Forelimb muscle (tissue), 1 donor: Measurements from ENCODE around the gene GCNA. TPM values are rescaled to one million over a fixed set of nuclear protein-coding genes. Genes with fewer than 3 reads are reported as not detected.
A peak's percentile ranks its signal among the peaks of the same experiment; 100 is the strongest.
"Not testable (repeated sequence)": the region's sequence is repeated elsewhere in the genome, so short reads cannot be mapped to it uniquely, and the experiment has no call there.

Experiments used
- DNase-seq: peaks from one replicate; pipeline ENCODE4 v3.0.0-alpha.2; 2013; ENCODE audit warnings: low read depth
- polyA plus RNA-seq: library from polyadenylated mRNA; unstranded; fragments of 120-200 nt; gene quantifications from one replicate; pipeline ENCODE4 v1.2.1, GENCODE V29; 2013; ENCODE audit not compliant: insufficient read length

The GCNA gene
- polyA plus RNA-seq, 1 donor, result 2.8 TPM

DNA sequence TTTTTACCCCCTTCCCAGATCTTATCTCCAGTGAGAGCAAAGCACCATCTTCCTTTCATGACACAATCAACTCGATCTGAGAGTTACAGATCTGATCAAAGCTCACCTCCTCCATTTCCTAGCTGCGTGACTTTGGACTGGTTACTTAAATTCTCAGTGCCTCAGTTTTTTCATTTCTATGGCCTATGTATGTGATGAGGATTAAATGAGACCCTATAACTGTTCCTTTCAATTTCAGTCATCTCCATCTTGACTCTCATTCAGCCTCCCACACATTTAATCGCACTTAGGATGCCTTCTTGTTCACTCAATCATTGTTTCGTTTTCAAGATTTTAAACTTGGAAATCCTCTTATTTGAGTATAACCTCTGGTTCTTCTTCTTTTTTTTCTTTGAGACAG is 60.2 kb downstream of the GCNA start:
- no peak for DNase-seq

DNA sequence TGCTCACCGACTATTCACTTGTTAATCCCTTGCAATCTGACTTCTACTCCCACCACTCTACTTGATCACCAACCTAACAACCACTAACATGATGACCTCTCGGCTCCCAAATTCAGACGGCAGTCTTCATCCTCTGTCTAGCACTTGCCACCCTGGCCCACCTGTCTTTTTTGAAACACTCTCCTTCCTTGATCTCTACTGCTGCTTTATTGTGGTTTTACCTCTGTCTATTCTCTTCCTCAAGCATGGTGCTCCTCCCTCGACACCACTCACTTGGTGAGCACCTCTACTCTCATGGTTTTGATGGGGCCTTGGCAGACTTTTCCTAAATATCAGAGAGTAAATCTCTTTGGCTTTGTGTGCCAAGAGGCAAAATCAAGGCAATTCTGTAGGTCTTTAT is 61.8 kb downstream of the GCNA start:
- DNase-seq, result no peak

DNA sequence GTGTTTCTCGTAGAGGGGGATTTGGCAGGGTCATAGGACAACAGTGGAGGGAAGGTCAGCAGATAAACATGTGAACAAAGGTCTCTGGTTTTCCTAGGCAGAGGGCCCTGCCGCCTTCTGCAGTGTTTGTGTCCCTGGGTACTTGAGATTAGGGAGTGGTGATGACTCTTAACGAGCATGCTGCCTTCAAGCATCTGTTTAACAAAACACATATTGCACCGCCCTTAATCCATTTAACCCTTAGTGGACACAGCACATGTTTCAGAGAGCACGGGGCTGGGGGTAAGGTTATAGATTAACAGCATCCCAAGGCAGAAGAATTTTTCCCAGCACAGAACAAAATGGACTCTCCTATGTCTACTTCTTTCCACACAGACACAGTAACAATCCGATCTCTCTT is 66.2 kb downstream of the GCNA start:
- not testable (repeated sequence) for DNase-seq

DNA sequence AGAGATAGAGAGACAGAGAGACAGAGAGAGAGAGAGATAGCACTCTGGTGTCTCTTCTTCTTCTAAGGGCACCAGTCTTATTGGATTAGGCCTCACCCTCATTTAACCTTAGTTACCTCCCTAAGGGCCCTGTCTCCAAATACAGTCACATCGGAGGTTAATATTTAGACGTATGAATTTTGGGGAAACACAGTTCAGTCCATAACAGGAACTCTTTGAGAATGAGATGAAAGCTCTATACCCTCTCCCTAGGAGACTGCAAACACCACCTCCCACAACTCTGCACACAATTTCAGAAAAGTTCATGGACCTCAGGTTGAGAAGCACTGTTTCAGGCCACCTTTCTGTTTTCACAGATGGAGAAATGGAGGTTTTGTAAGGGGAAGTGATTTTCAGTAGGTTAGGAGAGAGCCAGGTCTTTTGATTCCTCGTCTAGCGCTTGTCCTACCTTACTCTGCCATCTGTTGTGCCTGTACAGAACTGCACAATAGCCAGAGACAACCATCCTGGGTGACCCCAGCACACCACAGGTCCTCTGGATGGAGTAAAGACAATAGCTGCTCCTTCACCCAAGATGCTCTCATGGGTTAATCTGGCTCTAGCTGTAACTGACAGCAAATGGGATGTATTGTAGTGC is 72.2 kb downstream of the GCNA start:
- no peak for DNase-seq

DNA sequence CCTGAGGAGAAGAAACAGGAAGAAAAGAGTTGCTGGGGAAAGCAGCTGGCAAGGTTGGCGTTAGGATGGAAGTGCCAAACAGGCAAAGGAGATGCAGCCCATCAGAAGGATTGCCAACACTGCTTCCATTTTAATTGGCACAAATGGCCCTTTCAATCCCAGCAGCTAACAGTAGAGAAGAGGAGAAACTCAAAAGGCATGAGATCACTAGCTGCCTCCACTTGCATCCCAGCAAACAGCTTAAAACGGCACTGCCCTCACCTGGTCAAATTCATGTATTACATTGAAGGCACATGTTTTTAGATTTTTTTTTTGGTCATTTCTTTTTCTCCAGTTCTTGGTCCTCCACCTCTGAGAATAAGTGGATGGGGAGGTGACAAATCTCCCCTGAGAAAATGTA is 74.2 kb downstream of the GCNA start:
- peak; percentile 32 for DNase-seq

DNA sequence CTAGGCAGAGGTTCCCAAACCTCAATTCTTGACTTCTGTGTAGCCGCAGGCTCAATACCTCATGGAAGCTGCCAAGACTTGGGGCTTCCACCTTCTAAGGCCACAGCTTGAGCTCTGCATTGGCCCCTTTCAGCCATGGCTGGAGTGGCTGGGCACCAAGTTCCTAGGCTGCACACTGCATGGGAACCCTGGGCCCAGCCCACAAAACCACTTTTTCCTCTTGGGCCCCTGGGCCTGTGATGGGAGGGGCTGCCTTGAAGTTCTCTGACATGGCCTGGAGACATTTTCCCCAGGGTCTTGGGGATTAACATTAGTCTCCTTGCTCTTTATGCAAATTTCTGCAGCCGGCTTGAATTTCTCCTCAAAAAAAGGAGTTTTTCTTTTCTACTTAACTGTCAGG is 75.1 kb downstream of the GCNA start:
- DNase-seq, result no peak

DNA sequence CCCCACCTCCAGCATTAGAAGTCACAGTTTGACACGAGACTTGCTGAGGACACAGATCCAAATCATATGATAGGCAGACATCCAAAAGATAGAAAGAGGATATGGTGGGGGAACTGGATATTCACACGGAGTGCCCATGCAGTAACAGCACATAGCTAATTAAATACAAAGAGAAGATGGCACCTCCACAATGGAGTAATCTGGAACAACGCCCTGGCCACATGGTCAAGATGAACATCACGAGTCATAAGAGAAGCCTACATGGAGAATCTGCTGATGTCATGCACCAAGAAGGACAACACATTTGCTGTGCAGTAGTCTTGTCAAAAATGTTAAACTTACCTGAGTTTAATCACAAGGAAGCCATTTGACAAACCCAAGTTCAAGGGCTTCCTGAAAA is 79.0 kb downstream of the GCNA start:
- DNase-seq, result no peak

DNA sequence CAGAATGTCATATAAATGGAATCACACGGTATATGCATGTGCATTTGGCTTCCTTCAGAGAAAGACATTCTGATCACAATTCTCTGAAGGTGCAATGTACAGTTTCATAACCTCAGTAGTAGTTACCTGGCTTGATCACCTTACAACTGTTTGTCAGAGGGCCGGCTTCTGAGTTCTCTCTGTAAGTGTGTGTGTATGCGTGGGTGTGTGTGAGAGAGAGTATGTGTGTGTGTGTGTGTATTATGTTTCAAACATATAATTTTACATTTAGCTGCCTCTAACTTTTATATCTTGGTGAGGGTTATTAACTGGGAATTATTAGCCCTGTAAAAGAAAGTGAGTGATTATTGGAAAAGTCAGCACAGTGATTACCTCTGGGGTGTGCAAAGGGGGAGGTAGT is 81.1 kb downstream of the GCNA start:
- no peak for DNase-seq

DNA sequence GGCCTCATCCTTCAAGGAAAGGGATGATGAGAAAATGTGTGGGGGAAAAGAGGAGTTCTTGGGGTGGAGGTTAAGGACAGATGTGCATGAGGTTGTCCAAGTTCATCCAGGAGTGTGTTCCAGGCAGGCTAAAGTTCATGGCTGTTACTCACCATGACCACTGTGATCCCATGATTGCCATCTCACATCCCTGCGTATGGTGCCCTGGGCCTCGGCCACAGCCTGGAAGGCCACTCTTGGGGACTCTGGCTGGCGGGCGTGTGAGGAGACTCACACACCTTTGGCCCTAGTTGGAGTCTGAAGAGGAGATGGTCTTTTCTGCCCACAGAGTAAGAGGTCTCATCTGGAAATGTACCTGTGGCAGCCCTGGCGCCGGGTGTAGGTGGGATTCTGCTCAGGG is 81.7 kb downstream of the GCNA start:
- no peak for DNase-seq

DNA sequence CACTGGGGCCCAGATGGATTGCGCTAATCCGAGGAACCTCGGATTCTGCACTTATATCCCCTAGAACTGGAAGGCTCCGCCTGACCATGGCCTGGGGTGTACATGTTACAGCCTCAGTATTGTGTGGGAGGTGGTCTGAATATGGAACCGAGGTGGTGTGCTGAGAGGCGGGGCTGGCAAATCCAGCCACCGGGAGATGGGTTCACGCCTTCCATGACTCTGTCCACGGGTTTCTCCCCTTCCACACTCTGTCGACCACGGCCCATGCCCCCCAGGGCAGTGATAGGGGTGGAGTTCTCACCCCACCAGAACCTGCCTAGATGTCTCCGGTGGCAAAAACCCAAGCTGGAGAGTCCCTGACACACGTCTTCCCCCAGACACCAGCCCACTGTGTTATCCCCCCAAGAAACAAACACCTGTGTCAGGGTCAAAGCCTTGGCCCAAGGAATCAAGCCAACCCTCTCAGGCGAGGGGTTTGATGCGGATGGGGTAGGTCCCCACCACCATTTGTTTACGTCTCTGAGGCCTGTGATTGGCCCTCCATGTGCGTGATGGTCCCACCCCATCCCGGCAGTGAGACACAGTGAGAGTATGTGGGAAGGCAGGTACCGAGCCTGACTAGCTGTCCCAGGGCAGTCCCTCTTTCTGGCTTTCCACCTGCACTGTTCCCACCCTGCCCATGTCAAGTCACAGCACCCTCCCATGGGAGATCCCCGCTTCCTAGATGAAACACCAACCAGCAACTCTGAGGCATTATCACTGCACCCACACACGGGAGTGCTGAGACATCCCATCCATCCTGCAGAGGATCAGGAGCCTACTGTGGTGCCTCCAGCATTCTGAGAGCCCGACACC is 82.6 kb downstream of the GCNA start:
- DNase-seq, result no peak

DNA sequence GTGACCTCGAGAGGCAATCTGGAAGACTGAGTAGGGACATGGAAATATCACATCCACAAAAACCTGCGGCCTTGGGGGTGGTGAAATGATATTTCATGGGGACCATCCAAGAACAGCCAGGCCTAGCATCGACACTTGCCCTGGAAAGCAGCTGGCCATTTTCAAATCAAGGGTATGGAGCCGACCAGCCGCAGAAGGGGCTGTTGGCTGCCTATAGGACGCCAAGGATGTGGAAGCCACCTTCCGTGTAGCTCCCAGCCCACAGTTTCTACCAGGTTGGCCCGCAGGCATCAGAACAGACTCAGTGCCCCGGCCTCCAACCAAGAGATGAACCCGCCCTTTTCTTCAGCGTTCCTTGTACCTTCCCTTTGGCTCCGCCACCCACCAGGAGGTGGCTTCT is 83.7 kb downstream of the GCNA start:
- DNase-seq, result no peak

DNA sequence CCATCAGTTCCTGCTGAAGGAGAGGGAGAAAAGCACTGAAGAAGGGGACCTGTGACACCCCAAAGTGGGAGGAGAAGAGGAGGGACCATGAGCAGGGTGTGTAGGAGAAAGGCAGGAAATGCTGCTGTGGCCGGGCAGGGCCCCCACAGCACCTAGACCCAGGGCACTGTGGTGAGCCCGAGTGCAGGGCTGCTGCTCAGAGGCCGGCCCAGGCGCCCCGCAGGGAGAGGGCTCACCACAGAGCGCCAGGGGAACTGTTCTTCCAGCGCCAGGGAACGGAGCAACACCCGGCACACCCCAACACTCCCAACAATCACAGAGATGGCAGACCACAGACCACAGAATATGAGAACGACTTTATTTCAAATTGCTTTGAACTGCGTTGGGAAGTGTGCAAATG is 84.4 kb downstream of the GCNA start:
- DNase-seq, result not testable (repeated sequence)

Other genes with a start within 250 kb of the GCNA start
- gene TAF1, start 212.1 kb upstream of the GCNA start, polyA plus RNA-seq, result 25.0 TPM
- 145 TPM for gene OGT, start 45.3 kb upstream of the GCNA start, polyA plus RNA-seq
- 0.19 TPM for gene CXCR3, start 40.1 kb downstream of the GCNA start, polyA plus RNA-seq
- gene CXorf49, start 139.8 kb downstream of the GCNA start, polyA plus RNA-seq, result not detected
- not detected for gene CXorf49B, start 184.9 kb downstream of the GCNA start, polyA plus RNA-seq